SKM-1 treated with dmso at 0.1 percent for 144 hours (cell line): ENCODE measurements around the gene RABL6.
"Not testable (repeated sequence)": the region's sequence is repeated elsewhere in the genome, so short reads cannot be mapped to it uniquely, and the experiment has no call there.

Source experiments
- DNase-seq: peaks from one replicate; lab custom pipeline; 2025; ENCODE audit not compliant: unreplicated experiment; lab: John Stamatoyannopoulos, UW

The RABL6 gene

GRCh38 chr9:136793086-136793946, 14.4 kb upstream of the RABL6 start:
- DNase-seq = no peak

DNA sequence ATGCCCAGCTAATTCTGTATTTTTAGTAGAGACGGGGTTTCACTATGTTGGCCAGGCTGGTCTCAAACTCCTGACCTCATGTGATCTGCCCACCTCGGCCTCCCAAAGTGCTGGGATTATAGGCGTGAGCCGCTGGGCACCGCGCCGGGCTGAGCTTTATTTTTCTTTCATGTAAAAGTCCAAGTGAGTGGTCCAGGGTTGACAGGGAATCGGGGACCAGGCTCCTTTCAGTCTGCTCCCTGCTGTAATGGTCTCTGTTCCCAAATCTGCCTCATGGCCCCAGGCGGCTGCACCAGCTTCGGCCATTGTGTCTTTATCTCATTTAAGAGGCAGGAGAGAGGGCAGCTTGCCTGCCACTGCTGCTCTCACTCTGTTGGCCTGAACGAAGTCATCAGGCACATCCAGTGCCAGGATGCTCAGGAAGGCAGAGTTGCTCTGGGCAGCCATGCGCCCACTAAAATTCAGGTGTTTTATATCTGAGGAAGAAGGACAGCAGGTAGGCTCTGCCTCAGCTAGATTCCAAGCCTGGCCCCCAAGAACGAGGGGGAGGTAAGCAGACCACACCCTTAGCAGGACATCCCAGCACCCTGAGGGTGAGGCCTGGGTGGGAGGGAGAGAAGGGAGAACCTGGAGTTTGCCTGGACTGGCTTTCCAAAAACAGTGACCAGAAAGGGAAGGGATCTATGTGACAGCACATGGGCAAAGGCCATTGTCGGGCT, 13.3 kb upstream of the RABL6 start:
- DNase-seq = no peak

GRCh38 chr9:136795000-136795348, 12.8 kb upstream of the RABL6 start:
- peak; percentile 27 for DNase-seq

DNA sequence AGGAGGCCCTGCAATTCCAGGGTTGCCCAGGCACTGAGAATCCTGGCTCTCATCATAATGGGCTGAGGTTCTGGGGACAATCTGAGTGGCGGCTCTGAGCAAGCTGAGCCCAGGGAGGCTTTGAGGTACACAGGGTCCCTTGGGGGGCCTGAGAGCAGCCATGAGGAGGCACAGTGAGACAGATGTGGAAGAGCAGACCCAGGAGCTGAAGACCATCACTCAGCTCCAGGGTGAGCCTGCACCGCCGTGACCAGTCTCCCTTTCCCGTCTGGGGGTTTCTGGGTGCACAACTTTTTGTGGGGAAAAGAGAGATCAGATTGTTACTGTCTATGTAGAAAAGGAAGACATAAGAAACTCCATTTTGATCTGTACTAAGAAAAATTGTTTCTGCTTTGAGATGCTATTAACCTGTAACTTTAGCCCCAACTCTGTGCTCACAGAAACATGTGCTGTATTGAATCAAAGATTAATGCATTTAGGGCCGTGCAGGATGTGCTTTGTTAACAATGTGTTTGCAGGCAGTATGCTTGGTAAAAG, 11.4 kb upstream of the RABL6 start, which contains the start of gene CCDC183:
TSS of gene CCDC183 (plus strand) at position 101 of the 537 bp plus-strand sequence. CDS start at position 161, 60 bp downstream.
- DNase-seq = no peak

- not testable (repeated sequence) for DNase-seq
Measured at GRCh38 chr9:136796775-136797347, 10.9 kb upstream of the RABL6 start.

DNA sequence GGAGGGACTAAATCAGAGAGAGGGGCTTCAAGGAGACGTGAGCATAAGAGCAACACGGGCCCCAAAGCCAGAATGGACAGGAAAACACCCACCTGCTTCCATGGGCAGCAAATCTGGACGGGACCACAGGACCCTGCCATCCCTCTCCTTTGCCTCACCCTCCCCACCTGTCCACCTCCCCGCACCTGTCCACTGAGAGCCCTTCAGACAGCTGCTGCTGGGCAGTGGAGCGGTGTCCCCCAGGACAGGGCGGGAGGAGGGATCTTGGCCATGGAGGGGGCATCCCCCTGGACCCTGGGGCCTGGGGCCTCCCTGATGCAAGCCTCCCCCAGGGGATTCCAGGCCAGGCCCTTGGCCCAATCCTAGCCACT, 9.1 kb upstream of the RABL6 start:
- no peak for DNase-seq

DNA sequence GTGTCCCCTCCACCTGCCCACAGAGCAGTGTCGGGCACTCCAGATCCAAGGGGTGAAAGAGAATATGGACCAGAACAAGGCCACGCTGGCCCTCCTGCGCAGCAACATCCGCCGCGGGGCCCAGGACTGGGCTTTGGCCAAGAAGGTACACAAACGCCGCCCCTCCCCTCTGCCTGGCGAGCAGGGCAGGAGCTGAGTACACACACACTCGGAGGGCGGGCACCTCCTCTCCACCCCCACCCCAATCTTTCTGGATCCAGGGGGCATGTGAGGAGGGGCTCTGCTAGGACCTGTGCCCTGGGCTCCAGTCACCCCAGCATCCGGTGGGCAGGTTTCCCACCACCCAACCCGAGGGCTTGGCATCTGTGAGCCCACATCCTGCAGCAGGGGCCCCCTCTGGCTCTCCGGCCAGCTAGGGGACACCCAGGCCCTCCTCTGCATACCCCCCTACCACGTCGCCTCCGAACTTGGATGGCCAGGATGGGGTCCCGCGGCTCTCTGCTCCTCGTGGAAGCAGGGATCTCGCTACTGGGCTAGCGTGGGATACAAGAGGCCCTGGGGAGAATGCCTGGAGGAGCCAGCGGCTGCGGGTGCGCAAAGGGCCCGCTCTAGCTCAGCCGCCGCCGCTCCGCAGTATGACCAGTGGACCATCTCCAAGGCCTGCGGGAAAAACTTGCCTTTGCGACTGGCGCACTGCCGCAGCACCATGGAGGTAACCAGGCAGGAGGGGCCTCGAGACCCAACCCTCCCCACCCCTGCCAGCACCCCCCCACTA, 8.5 kb upstream of the RABL6 start:
- no peak for DNase-seq

DNA sequence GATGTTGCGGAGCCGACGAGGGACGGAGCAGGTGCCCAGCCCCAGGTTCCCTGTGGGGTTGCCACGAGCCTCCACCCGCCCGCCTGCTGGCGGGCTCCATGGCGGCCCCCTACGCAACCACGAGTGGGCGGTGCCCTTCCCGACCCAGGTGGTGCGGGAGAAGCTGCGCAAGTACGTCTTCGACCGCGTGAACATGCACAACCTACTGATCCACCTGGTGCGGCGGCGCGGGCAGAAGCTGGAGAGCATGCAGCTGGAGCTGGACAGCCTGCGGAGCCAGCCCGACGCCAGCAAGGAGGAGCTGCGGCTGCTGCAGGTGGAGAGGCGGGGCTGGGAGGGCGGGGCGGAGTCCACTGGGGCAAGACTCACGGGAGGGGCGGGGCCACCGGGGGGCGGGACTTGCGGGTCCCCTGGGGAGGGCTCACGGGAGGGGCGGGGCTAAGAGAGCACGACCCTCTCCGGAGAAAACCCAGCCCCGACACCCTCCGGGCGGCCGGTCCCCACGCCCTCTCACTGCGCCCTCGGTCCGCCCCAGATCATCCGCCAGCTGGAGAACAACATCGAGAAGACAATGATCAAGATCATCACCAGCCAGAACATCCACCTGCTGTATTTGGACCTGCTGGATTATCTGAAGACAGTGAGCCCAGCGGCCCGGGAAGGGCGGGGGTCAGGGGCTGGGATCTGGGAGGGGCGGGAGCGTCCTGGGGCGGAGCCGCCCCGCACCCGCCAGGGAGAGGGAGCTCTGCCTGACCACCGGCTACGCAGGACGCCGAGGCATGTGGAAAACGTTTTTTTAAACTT, 7.7 kb upstream of the RABL6 start:
- peak; percentile 46 for DNase-seq

- no peak for DNase-seq
Measured at GRCh38 chr9:136802321-136802720, 5.4 kb upstream of the RABL6 start.

DNA sequence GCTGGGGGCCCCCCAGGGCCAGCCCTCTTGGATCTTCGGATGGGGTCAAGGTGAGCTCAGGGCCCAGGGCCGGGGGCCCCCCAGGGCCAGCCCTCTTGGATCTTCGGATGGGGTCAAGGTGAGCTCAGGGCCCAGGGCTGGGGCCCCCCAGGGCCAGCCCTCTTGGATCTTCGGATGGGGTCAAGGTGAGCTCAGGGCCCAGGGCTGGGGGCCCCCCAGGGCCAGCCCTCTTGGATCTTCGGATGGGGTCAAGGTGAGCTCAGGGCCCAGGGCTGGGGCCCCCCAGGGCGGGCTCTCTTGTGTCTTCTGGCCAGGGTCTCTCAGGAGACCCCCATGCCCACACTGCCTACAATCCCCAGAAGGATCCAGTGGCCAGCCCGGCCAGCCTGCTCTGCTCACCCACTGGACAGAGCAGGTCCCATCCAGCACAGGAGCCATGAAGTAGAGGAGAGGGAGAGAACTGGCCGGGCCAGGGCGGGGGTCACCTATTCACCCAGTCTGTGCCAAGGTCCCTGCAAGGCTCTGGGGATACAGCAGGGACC, 4.7 kb upstream of the RABL6 start:
- not testable (repeated sequence) for DNase-seq

DNA sequence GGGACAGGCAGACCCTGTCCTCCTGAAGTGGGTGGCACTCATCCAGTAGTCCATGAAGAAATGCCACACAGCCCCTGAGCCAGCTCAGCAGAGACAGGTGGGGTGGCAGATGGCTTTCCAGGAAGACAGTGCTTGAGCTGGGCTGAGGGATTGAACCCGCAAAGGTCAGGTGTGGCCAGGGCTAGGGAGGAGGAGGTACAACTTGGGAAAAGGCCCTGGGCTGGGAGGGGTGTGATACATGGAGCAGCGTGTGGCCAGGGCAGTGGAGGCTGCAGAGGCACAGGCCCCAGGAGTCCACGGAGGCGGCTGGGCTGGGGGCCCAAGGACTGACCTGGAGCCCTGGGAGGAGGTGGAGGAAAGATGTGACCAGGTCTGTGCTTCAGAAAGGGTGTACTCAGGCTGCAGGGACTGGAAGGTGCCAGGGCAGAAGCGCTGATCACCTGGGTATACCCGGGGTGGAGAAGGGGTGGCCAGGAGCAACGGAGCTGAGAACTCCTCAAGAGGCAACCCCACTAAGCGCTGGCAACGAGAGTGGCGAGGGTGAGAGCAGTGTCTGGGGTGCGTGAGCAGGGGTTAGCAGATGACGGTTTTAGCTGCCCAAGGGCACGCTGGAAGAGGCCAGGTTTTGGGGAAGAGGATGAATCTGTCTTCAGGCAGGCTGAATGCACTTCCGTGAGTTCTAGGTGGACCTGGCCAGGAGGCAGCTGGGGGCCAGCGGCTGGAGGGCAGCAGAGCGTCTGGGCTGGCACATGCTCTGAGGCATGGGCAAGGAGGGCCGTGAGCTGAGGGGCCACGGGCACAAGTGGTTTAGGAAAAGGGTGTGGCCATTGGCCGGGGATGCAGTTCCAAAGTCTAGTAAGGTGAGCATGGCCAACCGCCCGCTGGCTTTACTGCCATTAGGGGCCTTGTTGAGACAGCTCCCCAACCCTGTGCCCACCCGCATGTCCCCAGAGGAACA, 3.9 kb upstream of the RABL6 start:
- DNase-seq = no peak

GRCh38 chr9:136804509-136805206, 3.1 kb upstream of the RABL6 start:
- no peak for DNase-seq

- no peak for DNase-seq
Measured at GRCh38 chr9:136805207-136805740, 2.5 kb upstream of the RABL6 start.

DNA sequence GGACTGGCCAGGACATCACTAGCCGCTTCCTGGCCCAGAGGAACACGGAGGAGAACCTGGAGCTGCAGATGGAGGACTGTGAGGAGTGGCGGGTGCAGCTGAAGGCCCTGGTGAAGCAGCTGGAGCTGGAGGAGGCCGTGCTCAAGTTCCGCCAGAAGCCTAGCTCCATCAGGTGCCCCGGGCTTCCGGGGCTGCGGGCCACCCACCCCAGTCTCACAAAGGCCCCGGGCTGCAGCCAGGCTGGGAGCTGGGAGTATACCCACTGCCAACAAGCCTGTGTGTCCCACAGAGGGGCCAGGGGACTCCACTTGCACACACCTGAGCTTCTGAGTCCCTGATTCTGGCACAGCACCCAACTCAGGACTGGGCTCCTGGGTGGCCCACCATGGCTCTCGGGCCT, 1.7 kb upstream of the RABL6 start:
- DNase-seq = no peak

- DNase-seq = no peak
Measured at GRCh38 chr9:136806631-136807201, 1.0 kb upstream of the RABL6 start.

GRCh38 chr9:136808075-136808805, 492 bp downstream of the RABL6 start:
- DNase-seq = no peak

- DNase-seq = no peak
Measured at GRCh38 chr9:136808806-136809158, 1.0 kb downstream of the RABL6 start.
